NCI-H1092 (cell line): Measurements from ENCODE around the gene JAK2.
"Not testable (repeated sequence)": the region's sequence is repeated elsewhere in the genome, so short reads cannot be mapped to it uniquely, and the experiment has no call there.

Experiments
- DNase-seq: peaks from one replicate; lab custom pipeline; 2025; lab: John Stamatoyannopoulos, UW

JAK2 gene

GRCh38 chr9:4984621-4985385 is at the start of gene JAK2:
JAK2 (plus strand) TSS chr9:4985272; CDS start chr9:5021988, 36,716 bp downstream.
- DNase-seq: peak; percentile 87

- no peak for DNase-seq
These were observed 48.8 kb upstream of the JAK2 start for GRCh38 chr9:4936277-4936676.

GRCh38 chr9:4936823-4937222 is 48.2 kb upstream of the JAK2 start:
- no peak for DNase-seq

- no peak for DNase-seq
These were observed 47.6 kb upstream of the JAK2 start for GRCh38 chr9:4937446-4937845.

GRCh38 chr9:4938496-4938895 is 46.6 kb upstream of the JAK2 start:
- no peak for DNase-seq

- DNase-seq: no peak
These were observed 45.9 kb upstream of the JAK2 start for GRCh38 chr9:4939118-4939561.

- DNase-seq: not testable (repeated sequence)
These were observed 42.9 kb upstream of the JAK2 start for GRCh38 chr9:4942042-4942691.

GRCh38 chr9:4943346-4943745 is 41.7 kb upstream of the JAK2 start:
- no peak for DNase-seq

GRCh38 chr9:4944431-4945211 is 40.5 kb upstream of the JAK2 start:
- not testable (repeated sequence) for DNase-seq

GRCh38 chr9:4946937-4947336 is 38.1 kb upstream of the JAK2 start:
- DNase-seq: no peak

GRCh38 chr9:4955836-4956235 is 29.2 kb upstream of the JAK2 start:
- DNase-seq: no peak

- no peak for DNase-seq
These were observed 26.0 kb upstream of the JAK2 start for GRCh38 chr9:4959031-4959430.

- no peak for DNase-seq
These were observed 23.0 kb upstream of the JAK2 start for GRCh38 chr9:4962085-4962484.

- DNase-seq: no peak
These were observed 20.5 kb upstream of the JAK2 start for GRCh38 chr9:4964540-4964939.

GRCh38 chr9:4965174-4965821 is 19.8 kb upstream of the JAK2 start:
- DNase-seq: no peak

GRCh38 chr9:4967523-4967922 is 17.5 kb upstream of the JAK2 start:
- no peak for DNase-seq

GRCh38 chr9:4969130-4969529 is 15.9 kb upstream of the JAK2 start:
- no peak for DNase-seq

- no peak for DNase-seq
These were observed 14.0 kb upstream of the JAK2 start for GRCh38 chr9:4970970-4971641.

GRCh38 chr9:4973246-4973645 is 11.8 kb upstream of the JAK2 start:
- no peak for DNase-seq

- no peak for DNase-seq
These were observed 11.2 kb upstream of the JAK2 start for GRCh38 chr9:4973902-4974301.

- no peak for DNase-seq
These were observed 5.8 kb upstream of the JAK2 start for GRCh38 chr9:4979239-4979638.
